ENCODE measurements around the gene INSL3.

Gene INSL3

GRCh38 chr19:17843908-17844490, 22.7 kb upstream of the INSL3 start:
- no peak for DNase-seq

GRCh38 chr19:17843292-17843827, 22.0 kb upstream of the INSL3 start:
- no peak for DNase-seq

- DNase-seq = no peak
Observed at GRCh38 chr19:17842663-17843291, 21.5 kb upstream of the INSL3 start.

- peak; percentile 49 for DNase-seq
Observed at GRCh38 chr19:17841810-17842662, 20.7 kb upstream of the INSL3 start.

GRCh38 chr19:17841371-17841809, 20.1 kb upstream of the INSL3 start:
- no peak for DNase-seq

GRCh38 chr19:17840019-17840418, 18.7 kb upstream of the INSL3 start:
- DNase-seq = no peak

- DNase-seq = no peak
Observed at GRCh38 chr19:17837972-17838371, 16.7 kb upstream of the INSL3 start.

- no peak for DNase-seq
Observed at GRCh38 chr19:17836530-17836929, 15.2 kb upstream of the INSL3 start.

GRCh38 chr19:17835182-17836006, 14.1 kb upstream of the INSL3 start:
- DNase-seq = no peak

- no peak for DNase-seq
Observed at GRCh38 chr19:17834350-17835181, 13.2 kb upstream of the INSL3 start.

GRCh38 chr19:17832443-17833208, 11.3 kb upstream of the INSL3 start:
- DNase-seq = no peak

- DNase-seq = no peak
Observed at GRCh38 chr19:17831419-17831888, 10.1 kb upstream of the INSL3 start.

GRCh38 chr19:17830567-17831418, 9.5 kb upstream of the INSL3 start:
- no peak for DNase-seq

GRCh38 chr19:17829855-17830566, 8.7 kb upstream of the INSL3 start:
- peak; percentile 7 for DNase-seq

GRCh38 chr19:17826508-17827056, 5.3 kb upstream of the INSL3 start:
- no peak for DNase-seq

GRCh38 chr19:17824339-17824738, 3.0 kb upstream of the INSL3 start:
- DNase-seq = no peak

GRCh38 chr19:17817668-17818363, 3.5 kb downstream of the INSL3 start:
- DNase-seq = no peak

- DNase-seq = no peak
Observed at GRCh38 chr19:17812099-17812498, 9.2 kb downstream of the INSL3 start.
